ENCODE measurements around the gene NMUR2.

DNA sequence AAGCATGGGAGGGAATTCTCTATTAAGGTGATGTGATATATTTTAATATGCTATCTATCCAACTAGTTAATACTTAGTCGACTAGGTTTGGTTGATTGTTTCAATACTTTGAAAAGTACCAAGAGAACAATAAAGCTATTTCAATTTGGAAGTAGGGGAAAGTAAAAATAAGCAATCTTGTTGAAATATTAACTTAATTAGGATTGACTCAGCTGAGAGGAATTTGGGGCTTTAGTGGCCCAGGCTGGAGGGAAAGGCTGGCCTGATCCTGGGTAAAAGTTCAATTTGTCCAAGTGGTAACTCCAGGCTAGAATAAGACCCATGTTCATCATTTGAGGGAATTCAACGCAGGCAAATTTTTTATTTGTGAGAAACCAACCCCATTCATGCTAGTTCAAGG is 48.6 kb downstream of the NMUR2 start:
- TF ChIP-seq, protein P1, sequence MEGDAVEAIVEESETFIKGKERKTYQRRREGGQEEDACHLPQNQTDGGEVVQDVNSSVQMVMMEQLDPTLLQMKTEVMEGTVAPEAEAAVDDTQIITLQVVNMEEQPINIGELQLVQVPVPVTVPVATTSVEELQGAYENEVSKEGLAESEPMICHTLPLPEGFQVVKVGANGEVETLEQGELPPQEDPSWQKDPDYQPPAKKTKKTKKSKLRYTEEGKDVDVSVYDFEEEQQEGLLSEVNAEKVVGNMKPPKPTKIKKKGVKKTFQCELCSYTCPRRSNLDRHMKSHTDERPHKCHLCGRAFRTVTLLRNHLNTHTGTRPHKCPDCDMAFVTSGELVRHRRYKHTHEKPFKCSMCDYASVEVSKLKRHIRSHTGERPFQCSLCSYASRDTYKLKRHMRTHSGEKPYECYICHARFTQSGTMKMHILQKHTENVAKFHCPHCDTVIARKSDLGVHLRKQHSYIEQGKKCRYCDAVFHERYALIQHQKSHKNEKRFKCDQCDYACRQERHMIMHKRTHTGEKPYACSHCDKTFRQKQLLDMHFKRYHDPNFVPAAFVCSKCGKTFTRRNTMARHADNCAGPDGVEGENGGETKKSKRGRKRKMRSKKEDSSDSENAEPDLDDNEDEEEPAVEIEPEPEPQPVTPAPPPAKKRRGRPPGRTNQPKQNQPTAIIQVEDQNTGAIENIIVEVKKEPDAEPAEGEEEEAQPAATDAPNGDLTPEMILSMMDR (IDR thresholded peaks at IDR 0.05): no peak
- no peak for TF ChIP-seq POLR2A (IDR thresholded peaks at IDR 0.05)
